Endothelial cell of umbilical vein (primary cell): ENCODE results near the gene GABRA4. TPM values are rescaled to one million over a fixed set of nuclear protein-coding genes. Genes with fewer than 3 reads are reported as not detected.

Experiments
- BruUV-seq: library from RNA; stranded (reverse); fragments of 400-500 nt; replicated peaks from 2 replicates; lab custom pipeline; 2021; lab: Mats Ljungman, UMichigan
- CTCF ChIA-PET: fragments of 300-600, 350-600 bp; sonication (Branson Sonifier 250); formaldehyde crosslinking; loops from one replicate; lab custom pipeline; 2021; ENCODE audit warnings: antibody characterized with exemption, inconsistent platforms; lab: Charles Lee
- POLR2A ChIA-PET: fragments of 300-600, 350-600 bp; sonication (Branson Sonifier 250); formaldehyde crosslinking; loops from one replicate; lab custom pipeline; 2021; ENCODE audit warnings: antibody characterized with exemption, inconsistent platforms; lab: Charles Lee
- DNase-seq: peaks from one replicate; pipeline ENCODE4 v3.0.0-alpha.2; 2011; ENCODE audit warnings: low read depth, low spot score
- FAIRE-seq: peaks from 2 replicates; lab custom pipeline; 2011; peaks lifted over from hg19 to GRCh38; lab: Jason Lieb, UNC
- H2AFZ ChIP-seq: 2 replicates; pipeline ENCODE4 v1.6.0; 2012; ENCODE audit warnings: low read depth, low read length, control low read depth, inconsistent platforms
- H3K27ac ChIP-seq: 2 replicates; pipeline ENCODE4 v1.5.1; 2011; ENCODE audit warnings: low read depth, mild to moderate bottlenecking, control low read depth, low read length, moderate library complexity; ENCODE audit not compliant: insufficient read depth
- H3K27me3 ChIP-seq, 2 experiments: 2 replicates each; pipeline versions ENCODE4 v1.6.0 to v1.6.1; 2011; ENCODE audit warnings: low read length in 2 of 2, mixed read lengths in 1 of 2; ENCODE audit not compliant: control insufficient read depth in 2 of 2, insufficient read depth in 2 of 2
- H3K36me3 ChIP-seq, 2 experiments: 2 replicates in 1 of 2; 3 replicates in 1 of 2; pipeline ENCODE4 v1.5.1; 2011; ENCODE audit warnings: low read length in 2 of 2, mild to moderate bottlenecking in 1 of 2, moderate library complexity in 1 of 2; ENCODE audit not compliant: control insufficient read depth in 2 of 2, insufficient read depth in 2 of 2; ENCODE audit errors: extremely low read depth in 1 of 2
- H3K4me1 ChIP-seq: 3 replicates; pipeline ENCODE4 v1.5.1; 2011; ENCODE audit warnings: mild to moderate bottlenecking, low read length; ENCODE audit not compliant: control insufficient read depth, insufficient read depth; ENCODE audit errors: extremely low read depth
- H3K4me2 ChIP-seq: 2 replicates; pipeline ENCODE4 v1.6.1; 2011; ENCODE audit warnings: low read length, control low read depth, mixed read lengths; ENCODE audit not compliant: insufficient read depth
- H3K4me3 ChIP-seq, 3 experiments: fragments of 200-600 bp in 1 of 3; sonication (generic), shearing (Covaris generic) in 1 of 3; replicated peaks in 1 of 3; 2 replicates each; pipeline ENCODE4 v1.5.1; 2011 to 2016; ENCODE audit warnings: control low read depth in 3 of 3, low read length in 3 of 3, mild to moderate bottlenecking in 2 of 3, inconsistent platforms in 1 of 3, low read depth in 1 of 3, moderate library complexity in 1 of 3; ENCODE audit not compliant: insufficient read depth in 1 of 3
- H3K79me2 ChIP-seq: 2 replicates; pipeline ENCODE4 v1.6.0; 2012; ENCODE audit warnings: low read length, inconsistent platforms; ENCODE audit not compliant: control insufficient read depth, insufficient read depth
- H3K9ac ChIP-seq: replicated peaks from 2 replicates; pipeline ENCODE3; 2011; ENCODE audit warnings: low read length, control low read depth; ENCODE audit not compliant: insufficient read depth; ENCODE audit errors: extremely low read depth
- H3K9me1 ChIP-seq: replicated peaks from 3 replicates; pipeline ENCODE4 v1.6.0; 2011; ENCODE audit warnings: mild to moderate bottlenecking, low read length; ENCODE audit not compliant: control insufficient read depth, insufficient read depth; ENCODE audit errors: extremely low read depth
- H3K9me3 ChIP-seq: replicated peaks from 2 replicates; pipeline ENCODE4 v1.5.1; 2012; ENCODE audit warnings: low read length, inconsistent platforms; ENCODE audit not compliant: control insufficient read depth, insufficient read depth
- H4K20me1 ChIP-seq: replicated peaks from 2 replicates; pipeline ENCODE3; 2011; ENCODE audit warnings: mild to moderate bottlenecking, low read length; ENCODE audit not compliant: control insufficient read depth, insufficient read depth; ENCODE audit errors: extremely low read depth
- CTCF ChIP-seq, 2 donors: IDR thresholded peaks; 1 replicate in 1 of 2; 2 replicates in 1 of 2; pipeline ENCODE4 v1.5.1; 2011; ENCODE audit warnings: low read length in 2 of 2, mild to moderate bottlenecking in 2 of 2, moderate library complexity in 2 of 2, control low read depth in 1 of 2, inconsistent platforms in 1 of 2, low read depth in 1 of 2; ENCODE audit not compliant: insufficient read depth in 1 of 2; ENCODE audit errors: extremely low read depth in 1 of 2
- EZH2 ChIP-seq: IDR thresholded peaks from 2 replicates; pipeline ENCODE4 v1.6.1; 2012; ENCODE audit warnings: borderline replicate concordance, low read depth, mild to moderate bottlenecking, moderate library complexity, low read length, inconsistent platforms; ENCODE audit not compliant: severe bottlenecking
- FOS ChIP-seq: IDR thresholded peaks from 2 replicates; pipeline ENCODE4 v1.6.1; 2011; ENCODE audit warnings: mild to moderate bottlenecking, low read length, moderate library complexity, borderline replicate concordance; ENCODE audit not compliant: insufficient read depth
- GATA2 ChIP-seq: IDR thresholded peaks from 2 replicates; pipeline ENCODE4 v1.7.0; 2011; ENCODE audit warnings: low read depth, mild to moderate bottlenecking, moderate library complexity, mixed read lengths, low read length; ENCODE audit not compliant: insufficient read length, insufficient read depth
- JUN ChIP-seq: IDR thresholded peaks from 2 replicates; pipeline ENCODE4 v1.6.1; 2011; ENCODE audit warnings: borderline replicate concordance, low read depth; ENCODE audit not compliant: insufficient read length, insufficient read depth
- MAX ChIP-seq: IDR thresholded peaks from 2 replicates; pipeline ENCODE4 v1.6.1; 2011; ENCODE audit not compliant: insufficient read depth, insufficient read length
- MYC ChIP-seq: IDR thresholded peaks from one replicate; pipeline ENCODE4 v1.6.1; 2011; ENCODE audit warnings: mild to moderate bottlenecking, low read depth, low read length
- POLR2A ChIP-seq: IDR thresholded peaks from 2 replicates; pipeline ENCODE4 v1.6.1; 2012; ENCODE audit warnings: low read depth, mild to moderate bottlenecking, control low read depth, low read length
- POLR2AphosphoS5 ChIP-seq: IDR thresholded peaks from 2 replicates; pipeline ENCODE4 v1.6.1; 2012; ENCODE audit warnings: low read depth, mild to moderate bottlenecking, control low read depth, low read length, moderate library complexity; ENCODE audit not compliant: insufficient read depth
- dilution Hi-C: fragments of 300-500 bp; cut with MboI; formaldehyde crosslinking; loops from one replicate; pipeline ENCODE4 v1.15.0; 2019; ENCODE audit warnings: low sequenced_read_pairs; ENCODE audit not compliant: extremely low pct_ligation_motif_present
- intact Hi-C: fragments of 100-400 bp; cut with micrococcal nuclease; formaldehyde crosslinking; loops from one replicate; pipeline ENCODE4 v1.10.0; 2022
- polyA plus RNA-seq, 4 experiments: library from polyadenylated mRNA; depleted of rRNA in 3 of 4; stranded (reverse) in 3 of 4; unstranded in 1 of 4; fragments of >200 nt; gene quantifications; 2 replicates each; pipeline versions ENCODE4 v1.2.1 to v1.2.3, GENCODE V29; 2011 to 2012; ENCODE audit warnings: missing spikeins in 1 of 4
- total RNA-seq: library from RNA; stranded (reverse); gene quantifications from 2 replicates; pipeline ENCODE4 v1.2.3, GENCODE V29; 2021

Gene GABRA4
- total and polyA plus RNA-seq, 2 donors (not counting 3 experiments of a cell fraction or from before 2014, with no cell fraction given): not detected

DNA sequence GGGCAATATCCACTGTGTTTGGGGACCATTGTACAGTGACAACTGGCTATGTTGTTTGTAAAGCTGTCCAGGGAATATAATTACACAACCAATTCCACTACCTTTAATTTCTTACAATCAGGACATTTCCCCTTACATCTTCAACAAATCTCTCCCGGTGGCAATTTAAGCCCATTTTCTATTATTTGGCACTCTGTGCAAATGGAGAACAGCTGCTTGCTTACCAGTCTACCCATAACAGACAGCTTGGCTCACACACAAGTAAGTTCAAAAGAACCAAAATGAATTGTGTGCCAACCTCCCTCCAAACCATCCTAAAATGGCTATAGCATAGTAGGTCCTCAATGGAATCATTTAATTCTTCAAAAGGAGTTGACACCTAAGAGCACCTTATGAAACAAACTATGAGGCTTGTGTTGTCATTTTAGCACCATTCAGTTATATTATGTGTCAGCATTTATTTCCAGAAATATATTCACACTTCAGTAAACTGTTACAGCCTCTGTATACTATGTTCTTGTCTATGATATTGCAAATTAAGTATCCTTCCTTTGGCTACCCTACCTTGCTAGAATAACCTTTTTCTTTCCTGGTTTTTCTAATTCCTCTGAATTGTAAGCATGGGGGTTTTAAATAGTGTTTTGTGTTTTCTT is 18.4 kb downstream of the GABRA4 start:
- ChIA-PET CTCF (interaction anchor here (1.7 kb wide), 1 partner anchor 148 kb away, joined by 4 read pairs; no protein-coding TSS in a partner anchor), POLR2A (no interaction called here)
- no peak overlapping the region for H2AFZ ChIP-seq
- no peaks in the 10 kb centered on the region for H4K20me1 ChIP-seq
- H3K36me3 ChIP-seq: no peaks in the 10 kb centered on the region
- no TSS peak for BruUV-seq
- no peak overlapping the region for H3K4me3 ChIP-seq
- FAIRE-seq: no peak
- H3K9me3 ChIP-seq: no peaks in the 10 kb centered on the region
- TF ChIP-seq MYC (no peak), JUN (no peak), POLR2AphosphoS5 (no peak), EZH2 (no peak), MAX (no peak), FOS (no peak), POLR2A (no peak), GATA2 (no peak), CTCF (IDR thresholded peaks at IDR 0.05; ENCODE audit: extremely low read depth in 1 of 2, insufficient read depth in 1 of 2, low read depth in 1 of 2, low read length in 2 of 2) (no peak)
- dilution Hi-C loops (no loop called here), intact Hi-C loops (no loop called here)
- H3K4me1 ChIP-seq: no peaks in the 10 kb centered on the region
- no peaks in the 10 kb centered on the region for H3K79me2 ChIP-seq
- H3K9ac ChIP-seq: no peak overlapping the region
- no peaks in the 10 kb centered on the region for H3K27me3 ChIP-seq
- no peak overlapping the region for H3K27ac ChIP-seq
- no peak overlapping the region for H3K4me2 ChIP-seq
- DNase-seq: no peak
- no peaks in the 10 kb centered on the region for H3K9me1 ChIP-seq
